ENCODE data around the gene PHAF1. TPM values are rescaled to one million over a fixed set of nuclear protein-coding genes. Genes with fewer than 3 reads are reported as not detected.
A peak's percentile ranks its signal among the peaks of the same experiment; 100 is the strongest.

Gene PHAF1
- polyA plus RNA-seq, 1 donor from 2014 or later = 9.8 TPM

DNA sequence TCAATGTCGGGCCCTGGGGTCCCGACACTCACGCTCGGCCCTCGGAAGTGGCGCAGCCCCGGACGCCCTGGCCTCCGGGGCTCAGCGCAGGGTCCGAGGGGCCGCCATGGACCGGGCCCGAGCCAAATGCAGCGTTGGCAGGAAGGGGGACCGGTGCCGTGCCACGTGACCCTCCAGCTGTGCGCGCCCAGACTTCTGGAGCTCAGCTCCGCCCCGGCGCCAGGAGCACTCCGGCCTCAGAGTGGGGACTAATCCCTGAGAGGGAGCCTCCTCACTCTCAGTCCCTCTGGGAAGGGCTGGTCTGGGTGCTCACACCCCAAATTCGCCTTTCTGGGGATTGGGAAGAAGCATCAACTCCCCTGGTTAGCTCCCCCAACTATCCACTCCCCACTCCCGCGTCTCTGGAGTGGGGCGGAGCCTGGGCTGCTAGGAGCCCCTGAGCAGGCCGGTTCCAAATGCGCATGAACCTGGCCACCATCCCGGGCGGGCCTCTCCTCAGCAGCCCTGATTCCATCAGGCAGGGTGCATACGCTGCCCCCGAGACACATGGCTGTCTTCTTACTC is 41.2 kb downstream of the PHAF1 start, which contains the start of gene B3GNT9:
TSS of gene B3GNT9 (minus strand) at position 166 of the 564 bp plus-strand sequence. CDS start 513 bp downstream, outside the sequence.
- Histone ChIP-seq H2AFZ (ENCODE audit: low read depth, low read length) (no peak within 1 kb of the TSS), H3K36me3 (ENCODE audit: insufficient read depth, low read length) (peaks cover 4% of the 10 kb centered on the region), H3K4me2 (ENCODE audit: low read length) (no peak within 1 kb of the TSS), H3K79me2 (replicated peaks; ENCODE audit: insufficient read depth, low read length) (no peaks in the 10 kb centered on the region), H4K20me1 (ENCODE audit: insufficient read depth) (no peaks in the 10 kb centered on the region), H3F3A (ENCODE audit: insufficient read depth, low read length, poor library complexity, severe bottlenecking) (no peaks in the 10 kb centered on the region), H3K27ac (ENCODE audit: low read length) (no peak within 1 kb of the TSS), H3K27me3 (ENCODE audit: insufficient read depth, low read depth, low read length) (peaks cover 76% of the 10 kb centered on the region), H3K9me3 (ENCODE audit: low read length) (peaks cover 3% of the 10 kb centered on the region), H3K4me3 (ENCODE audit: low read length) (peak within 1 kb of the TSS; percentile 43), H3K9me2 (ENCODE audit: insufficient read depth, low read length) (no peaks in the 10 kb centered on the region), H3K9ac (ENCODE audit: low read length) (no peak within 1 kb of the TSS)
- TF ChIP-seq EZH2 (IDR thresholded peaks at IDR 0.05; ENCODE audit: borderline replicate concordance, insufficient read depth, low read length, poor library complexity, severe bottlenecking) (peak; percentile 81), TAF1 (IDR thresholded peaks at IDR 0.05; ENCODE audit: low read depth) (no peak)

DNA sequence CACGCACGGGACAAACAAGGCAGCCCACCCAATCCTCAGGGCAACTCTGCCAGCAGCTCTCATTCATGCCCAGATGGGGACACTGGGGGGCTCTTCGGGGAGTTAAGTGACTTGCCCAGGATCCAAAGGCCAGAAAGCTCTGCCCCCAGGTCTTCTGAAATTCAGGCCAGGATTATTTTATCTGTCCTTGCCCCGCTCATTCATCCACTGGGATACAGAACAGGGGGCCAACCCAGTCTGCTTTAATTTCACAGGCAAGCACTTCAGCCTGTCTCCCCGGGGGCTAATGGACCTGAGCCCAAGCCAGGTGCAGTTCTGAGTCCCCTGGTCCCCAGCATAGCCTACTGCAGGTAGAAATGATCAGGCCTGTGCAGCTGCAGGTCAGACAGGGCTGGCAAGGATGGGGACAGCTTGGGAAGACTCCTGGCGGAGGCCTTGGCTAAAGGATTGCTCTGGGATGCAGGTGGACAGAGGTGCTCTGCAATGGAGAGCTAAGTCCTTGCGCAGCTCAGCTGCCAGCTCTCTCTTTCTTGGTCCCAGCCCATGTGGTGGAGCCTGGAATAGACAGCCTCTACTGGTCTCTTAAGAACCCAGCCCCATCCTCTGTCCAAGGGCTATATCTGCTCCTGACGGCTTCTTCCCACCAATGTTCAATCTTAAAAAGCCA is 41.8 kb downstream of the PHAF1 start:
- Histone ChIP-seq H3K4me3 (ENCODE audit: low read length) (no peak overlapping the region), H3K4me2 (ENCODE audit: low read length) (no peak overlapping the region), H3K9ac (ENCODE audit: low read length) (no peak overlapping the region), H3F3A (ENCODE audit: insufficient read depth, low read length, poor library complexity, severe bottlenecking) (no peaks in the 10 kb centered on the region), H3K79me2 (replicated peaks; ENCODE audit: insufficient read depth, low read length) (no peaks in the 10 kb centered on the region), H3K9me2 (ENCODE audit: insufficient read depth, low read length) (no peaks in the 10 kb centered on the region), H2AFZ (ENCODE audit: low read depth, low read length) (no peak overlapping the region), H3K27ac (ENCODE audit: low read length) (no peak overlapping the region), H4K20me1 (ENCODE audit: insufficient read depth) (no peaks in the 10 kb centered on the region), H3K36me3 (ENCODE audit: insufficient read depth, low read length) (peaks cover 4% of the 10 kb centered on the region), H3K9me3 (ENCODE audit: low read length) (peaks cover 3% of the 10 kb centered on the region), H3K27me3 (ENCODE audit: insufficient read depth, low read depth, low read length) (peaks cover 82% of the 10 kb centered on the region)
- TF ChIP-seq TAF1 (IDR thresholded peaks at IDR 0.05; ENCODE audit: low read depth) (no peak), SMC3 (conservative IDR thresholded peaks at IDR 0.05; ENCODE audit: poor library complexity) (no peak), POLR2AphosphoS5 (IDR thresholded peaks at IDR 0.05) (no peak), EP300 (conservative IDR thresholded peaks at IDR 0.05; ENCODE audit: poor library complexity, severe bottlenecking) (no peak)
- TF ChIP-seq, protein P1, sequence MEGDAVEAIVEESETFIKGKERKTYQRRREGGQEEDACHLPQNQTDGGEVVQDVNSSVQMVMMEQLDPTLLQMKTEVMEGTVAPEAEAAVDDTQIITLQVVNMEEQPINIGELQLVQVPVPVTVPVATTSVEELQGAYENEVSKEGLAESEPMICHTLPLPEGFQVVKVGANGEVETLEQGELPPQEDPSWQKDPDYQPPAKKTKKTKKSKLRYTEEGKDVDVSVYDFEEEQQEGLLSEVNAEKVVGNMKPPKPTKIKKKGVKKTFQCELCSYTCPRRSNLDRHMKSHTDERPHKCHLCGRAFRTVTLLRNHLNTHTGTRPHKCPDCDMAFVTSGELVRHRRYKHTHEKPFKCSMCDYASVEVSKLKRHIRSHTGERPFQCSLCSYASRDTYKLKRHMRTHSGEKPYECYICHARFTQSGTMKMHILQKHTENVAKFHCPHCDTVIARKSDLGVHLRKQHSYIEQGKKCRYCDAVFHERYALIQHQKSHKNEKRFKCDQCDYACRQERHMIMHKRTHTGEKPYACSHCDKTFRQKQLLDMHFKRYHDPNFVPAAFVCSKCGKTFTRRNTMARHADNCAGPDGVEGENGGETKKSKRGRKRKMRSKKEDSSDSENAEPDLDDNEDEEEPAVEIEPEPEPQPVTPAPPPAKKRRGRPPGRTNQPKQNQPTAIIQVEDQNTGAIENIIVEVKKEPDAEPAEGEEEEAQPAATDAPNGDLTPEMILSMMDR (IDR thresholded peaks at IDR 0.05; ENCODE audit: poor library complexity, severe bottlenecking) = no peak

DNA sequence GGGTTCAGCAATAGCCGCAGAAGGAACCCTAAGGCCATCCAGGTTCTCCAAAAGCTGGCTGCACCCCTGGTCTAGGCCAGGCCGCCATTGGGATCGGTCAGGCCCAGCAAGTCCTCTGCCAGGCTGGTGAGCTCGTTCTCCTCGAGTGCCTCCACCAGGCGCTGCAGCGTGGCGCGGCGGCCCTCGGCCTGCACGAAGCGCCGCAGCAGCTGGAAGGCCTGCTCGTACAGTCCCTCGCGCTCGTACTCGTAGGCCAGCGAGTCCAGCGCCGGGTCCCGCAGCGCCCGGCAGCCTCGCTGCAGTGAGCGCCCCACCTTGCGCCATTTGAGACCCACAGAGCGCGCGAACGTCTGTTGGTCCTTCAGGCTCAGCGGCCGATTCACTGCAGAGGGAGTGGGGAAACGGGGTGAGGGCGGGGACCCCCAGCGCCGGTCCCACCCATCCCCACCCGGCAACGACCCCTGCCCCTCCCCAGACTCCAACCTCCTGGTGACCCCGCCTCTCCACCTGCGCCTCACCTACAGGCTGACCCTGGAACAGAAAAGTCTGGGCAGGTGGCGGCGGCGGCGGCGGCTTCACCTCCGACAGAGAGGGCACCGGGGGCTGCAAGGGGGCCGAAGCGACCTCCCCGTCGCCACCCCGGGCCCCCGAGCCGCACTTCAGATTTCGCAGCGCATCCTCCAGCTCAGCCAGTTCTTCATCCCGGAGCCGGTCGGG is 45.0 kb downstream of the PHAF1 start:
- H3K36me3 ChIP-seq (ENCODE audit: insufficient read depth, low read length) = no peaks in the 10 kb centered on the region
- H3K9ac ChIP-seq (ENCODE audit: low read length) = peak overlapping the region; percentile 41
- no peaks in the 10 kb centered on the region for H3F3A ChIP-seq (ENCODE audit: insufficient read depth, low read length, poor library complexity, severe bottlenecking)
- H3K27ac ChIP-seq (ENCODE audit: low read length) = no peak overlapping the region
- H3K79me2 ChIP-seq (replicated peaks; ENCODE audit: insufficient read depth, low read length) = no peaks in the 10 kb centered on the region
- no peaks in the 10 kb centered on the region for H3K9me2 ChIP-seq (ENCODE audit: insufficient read depth, low read length)
- no peak overlapping the region for H2AFZ ChIP-seq (ENCODE audit: low read depth, low read length)
- peaks cover 100% of the 10 kb centered on the region for H3K27me3 ChIP-seq (ENCODE audit: insufficient read depth, low read depth, low read length)
- no peaks in the 10 kb centered on the region for H4K20me1 ChIP-seq (ENCODE audit: insufficient read depth)
- H3K9me3 ChIP-seq (ENCODE audit: low read length) = no peaks in the 10 kb centered on the region
- TF ChIP-seq, protein P2, sequence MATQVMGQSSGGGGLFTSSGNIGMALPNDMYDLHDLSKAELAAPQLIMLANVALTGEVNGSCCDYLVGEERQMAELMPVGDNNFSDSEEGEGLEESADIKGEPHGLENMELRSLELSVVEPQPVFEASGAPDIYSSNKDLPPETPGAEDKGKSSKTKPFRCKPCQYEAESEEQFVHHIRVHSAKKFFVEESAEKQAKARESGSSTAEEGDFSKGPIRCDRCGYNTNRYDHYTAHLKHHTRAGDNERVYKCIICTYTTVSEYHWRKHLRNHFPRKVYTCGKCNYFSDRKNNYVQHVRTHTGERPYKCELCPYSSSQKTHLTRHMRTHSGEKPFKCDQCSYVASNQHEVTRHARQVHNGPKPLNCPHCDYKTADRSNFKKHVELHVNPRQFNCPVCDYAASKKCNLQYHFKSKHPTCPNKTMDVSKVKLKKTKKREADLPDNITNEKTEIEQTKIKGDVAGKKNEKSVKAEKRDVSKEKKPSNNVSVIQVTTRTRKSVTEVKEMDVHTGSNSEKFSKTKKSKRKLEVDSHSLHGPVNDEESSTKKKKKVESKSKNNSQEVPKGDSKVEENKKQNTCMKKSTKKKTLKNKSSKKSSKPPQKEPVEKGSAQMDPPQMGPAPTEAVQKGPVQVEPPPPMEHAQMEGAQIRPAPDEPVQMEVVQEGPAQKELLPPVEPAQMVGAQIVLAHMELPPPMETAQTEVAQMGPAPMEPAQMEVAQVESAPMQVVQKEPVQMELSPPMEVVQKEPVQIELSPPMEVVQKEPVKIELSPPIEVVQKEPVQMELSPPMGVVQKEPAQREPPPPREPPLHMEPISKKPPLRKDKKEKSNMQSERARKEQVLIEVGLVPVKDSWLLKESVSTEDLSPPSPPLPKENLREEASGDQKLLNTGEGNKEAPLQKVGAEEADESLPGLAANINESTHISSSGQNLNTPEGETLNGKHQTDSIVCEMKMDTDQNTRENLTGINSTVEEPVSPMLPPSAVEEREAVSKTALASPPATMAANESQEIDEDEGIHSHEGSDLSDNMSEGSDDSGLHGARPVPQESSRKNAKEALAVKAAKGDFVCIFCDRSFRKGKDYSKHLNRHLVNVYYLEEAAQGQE (IDR thresholded peaks at IDR 0.05; ENCODE audit: borderline replicate concordance) = no peak
- TF ChIP-seq MXI1 (conservative IDR thresholded peaks at IDR 0.05; ENCODE audit: poor library complexity, severe bottlenecking) (no peak), TAF1 (IDR thresholded peaks at IDR 0.05; ENCODE audit: low read depth) (no peak), EP300 (conservative IDR thresholded peaks at IDR 0.05; ENCODE audit: poor library complexity, severe bottlenecking) (no peak), EZH2 (IDR thresholded peaks at IDR 0.05; ENCODE audit: borderline replicate concordance, insufficient read depth, low read length, poor library complexity, severe bottlenecking) (no peak), RAD21 (conservative IDR thresholded peaks at IDR 0.05) (no peak), SMC3 (conservative IDR thresholded peaks at IDR 0.05; ENCODE audit: poor library complexity) (no peak), POLR2AphosphoS5 (IDR thresholded peaks at IDR 0.05) (no peak)
- TF ChIP-seq, protein P1 (IDR thresholded peaks at IDR 0.05; ENCODE audit: poor library complexity, severe bottlenecking) = no peak
- H3K4me3 ChIP-seq (ENCODE audit: low read length) = peak overlapping the region; percentile 70
- H3K4me2 ChIP-seq (ENCODE audit: low read length) = no peak overlapping the region

Measured in neural cell (in vitro differentiated cells).